PC-9 (cell line): ENCODE data around the gene DND1.
"Not testable (repeated sequence)": the region's sequence is repeated elsewhere in the genome, so short reads cannot be mapped to it uniquely, and the experiment has no call there.

Experiments used
- EZH2 ChIP-seq: fragments of 200-600 bp; sonication (generic); IDR thresholded peaks from 2 replicates; pipeline ENCODE4 v1.8.0; 2017; ENCODE audit warnings: antibody characterized with exemption, low read depth
- TF ChIP-seq, protein P1 (sequence below): fragments of 200-600 bp; sonication (generic); conservative IDR thresholded peaks from 2 replicates; pipeline ENCODE4 v1.6.1; 2017; ENCODE audit warnings: mixed run types, antibody characterized with exemption, mild to moderate bottlenecking, moderate library complexity

DNA sequence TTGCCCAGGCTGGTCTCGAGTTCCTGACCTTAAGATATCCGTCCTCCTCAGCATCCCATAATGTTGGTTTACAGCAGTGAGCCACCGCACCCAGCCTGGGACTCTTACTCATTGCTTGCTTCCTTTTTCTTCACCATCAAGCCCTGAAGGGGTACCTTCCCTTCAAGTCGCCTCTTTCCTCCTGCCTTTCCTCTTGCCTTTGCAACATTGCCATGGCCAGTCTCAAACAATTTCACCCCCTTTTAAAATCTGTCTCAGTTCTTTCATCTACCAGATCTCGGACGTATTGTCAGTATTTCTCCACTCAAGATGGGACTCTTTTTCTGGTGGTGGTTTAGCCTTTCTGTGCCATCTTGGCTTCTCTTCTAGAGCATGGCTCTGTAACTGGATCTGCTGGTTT is 47.4 kb upstream of the DND1 start:
- TF ChIP-seq, protein P1, sequence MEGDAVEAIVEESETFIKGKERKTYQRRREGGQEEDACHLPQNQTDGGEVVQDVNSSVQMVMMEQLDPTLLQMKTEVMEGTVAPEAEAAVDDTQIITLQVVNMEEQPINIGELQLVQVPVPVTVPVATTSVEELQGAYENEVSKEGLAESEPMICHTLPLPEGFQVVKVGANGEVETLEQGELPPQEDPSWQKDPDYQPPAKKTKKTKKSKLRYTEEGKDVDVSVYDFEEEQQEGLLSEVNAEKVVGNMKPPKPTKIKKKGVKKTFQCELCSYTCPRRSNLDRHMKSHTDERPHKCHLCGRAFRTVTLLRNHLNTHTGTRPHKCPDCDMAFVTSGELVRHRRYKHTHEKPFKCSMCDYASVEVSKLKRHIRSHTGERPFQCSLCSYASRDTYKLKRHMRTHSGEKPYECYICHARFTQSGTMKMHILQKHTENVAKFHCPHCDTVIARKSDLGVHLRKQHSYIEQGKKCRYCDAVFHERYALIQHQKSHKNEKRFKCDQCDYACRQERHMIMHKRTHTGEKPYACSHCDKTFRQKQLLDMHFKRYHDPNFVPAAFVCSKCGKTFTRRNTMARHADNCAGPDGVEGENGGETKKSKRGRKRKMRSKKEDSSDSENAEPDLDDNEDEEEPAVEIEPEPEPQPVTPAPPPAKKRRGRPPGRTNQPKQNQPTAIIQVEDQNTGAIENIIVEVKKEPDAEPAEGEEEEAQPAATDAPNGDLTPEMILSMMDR = not testable (repeated sequence)
- TF ChIP-seq EZH2 = not testable (repeated sequence)
